Islet precursor cell (in vitro differentiated cells): ENCODE measurements around the gene PPFIA4.
A peak's percentile ranks its signal among the peaks of the same experiment; 100 is the strongest.
"Not testable (repeated sequence)": the region's sequence is repeated elsewhere in the genome, so short reads cannot be mapped to it uniquely, and the experiment has no call there.

Experiments
- DNase-seq: peaks from one replicate; pipeline ENCODE4 v3.0.0-alpha.2; 2018

The PPFIA4 gene

GRCh38 chr1:203017692-203018091, 8.6 kb upstream of the PPFIA4 start:
- no peak for DNase-seq

DNA sequence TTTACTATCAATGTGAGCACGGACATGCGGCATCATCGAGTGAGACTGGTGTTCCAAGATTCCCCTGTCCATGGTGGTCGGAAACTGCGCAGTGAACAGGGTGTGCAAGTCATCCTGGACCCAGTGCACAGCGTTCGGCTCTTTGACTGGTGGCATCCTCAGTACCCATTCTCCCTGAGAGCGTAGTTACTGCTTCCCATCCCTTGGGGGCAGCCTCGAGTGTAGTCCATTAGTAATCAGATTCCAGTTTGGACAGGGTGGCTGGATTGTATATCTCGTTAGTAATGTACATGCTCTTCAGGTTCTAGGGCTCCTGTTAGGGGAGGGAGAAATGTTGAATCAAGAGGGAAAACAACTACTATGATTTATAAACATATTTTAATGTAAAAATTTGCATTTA, 3.4 kb upstream of the PPFIA4 start:
- DNase-seq, result not testable (repeated sequence)

DNA sequence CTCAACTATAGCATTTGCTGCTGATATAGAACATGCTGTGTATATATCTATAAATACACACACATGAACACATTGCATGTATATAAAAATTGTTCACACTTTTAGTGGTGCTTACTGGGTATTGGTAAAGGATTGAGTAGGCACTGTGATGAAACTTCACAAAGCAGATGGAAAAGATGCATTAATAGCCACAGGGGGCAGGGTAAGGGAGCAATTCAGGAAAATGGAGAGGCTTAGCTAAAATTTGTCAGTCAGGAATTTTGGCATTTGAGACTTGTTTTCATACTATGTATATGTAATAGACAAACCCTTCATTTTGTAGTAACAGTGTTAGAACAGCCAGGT, 633 bp upstream of the PPFIA4 start:
- DNase-seq, result no peak

DNA sequence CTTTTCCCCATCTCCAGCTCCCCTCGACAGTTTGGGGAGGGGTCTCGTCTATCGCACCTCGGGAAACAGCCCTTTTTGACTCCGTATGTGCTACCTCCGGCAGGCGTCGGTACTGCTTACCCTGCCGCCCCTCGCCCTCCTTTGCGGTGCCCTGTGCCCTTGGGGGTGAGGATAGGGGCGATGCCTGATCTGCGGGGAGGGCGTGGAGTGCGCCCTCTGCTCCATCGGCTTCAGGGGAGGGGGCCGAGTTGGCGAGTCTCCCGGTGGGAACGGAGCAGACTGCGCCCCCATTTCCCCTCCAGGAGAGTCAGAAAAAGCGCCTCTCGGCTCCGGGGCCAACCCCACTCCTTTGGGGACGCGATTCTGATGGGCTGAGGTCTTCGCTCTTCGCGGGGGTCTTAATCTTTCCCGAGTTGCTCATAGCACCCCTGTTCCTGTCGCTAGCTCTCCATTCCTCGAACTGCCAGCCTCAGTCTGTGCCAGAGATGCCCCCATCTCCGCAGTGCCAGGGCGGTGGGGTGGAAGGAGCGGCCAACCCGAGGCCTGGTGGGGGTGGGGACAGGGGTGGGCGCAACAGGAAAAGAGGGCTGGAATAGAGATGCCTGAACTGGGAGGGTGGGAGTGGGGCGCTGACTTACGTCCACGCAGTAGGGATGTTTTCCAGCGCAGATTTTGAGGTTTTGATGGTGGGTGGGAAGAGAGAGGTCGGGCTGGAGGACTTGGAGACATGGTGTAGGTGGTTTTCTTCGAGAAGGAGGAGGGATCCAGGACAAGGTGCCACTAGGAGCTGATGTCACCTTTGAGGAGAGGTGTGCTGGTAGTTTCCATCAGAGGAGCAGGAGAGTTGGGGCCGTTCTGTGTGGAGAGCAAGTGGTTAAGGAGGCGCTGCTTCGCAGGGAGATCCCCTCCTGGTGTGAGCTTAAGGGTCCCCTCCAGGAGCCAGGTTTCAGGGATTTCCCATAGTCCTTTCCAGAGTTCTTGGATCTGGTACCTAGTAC, 674 bp downstream of the PPFIA4 start:
- DNase-seq, result no peak

GRCh38 chr1:203028067-203028783, 1.9 kb downstream of the PPFIA4 start:
- DNase-seq, result no peak

DNA sequence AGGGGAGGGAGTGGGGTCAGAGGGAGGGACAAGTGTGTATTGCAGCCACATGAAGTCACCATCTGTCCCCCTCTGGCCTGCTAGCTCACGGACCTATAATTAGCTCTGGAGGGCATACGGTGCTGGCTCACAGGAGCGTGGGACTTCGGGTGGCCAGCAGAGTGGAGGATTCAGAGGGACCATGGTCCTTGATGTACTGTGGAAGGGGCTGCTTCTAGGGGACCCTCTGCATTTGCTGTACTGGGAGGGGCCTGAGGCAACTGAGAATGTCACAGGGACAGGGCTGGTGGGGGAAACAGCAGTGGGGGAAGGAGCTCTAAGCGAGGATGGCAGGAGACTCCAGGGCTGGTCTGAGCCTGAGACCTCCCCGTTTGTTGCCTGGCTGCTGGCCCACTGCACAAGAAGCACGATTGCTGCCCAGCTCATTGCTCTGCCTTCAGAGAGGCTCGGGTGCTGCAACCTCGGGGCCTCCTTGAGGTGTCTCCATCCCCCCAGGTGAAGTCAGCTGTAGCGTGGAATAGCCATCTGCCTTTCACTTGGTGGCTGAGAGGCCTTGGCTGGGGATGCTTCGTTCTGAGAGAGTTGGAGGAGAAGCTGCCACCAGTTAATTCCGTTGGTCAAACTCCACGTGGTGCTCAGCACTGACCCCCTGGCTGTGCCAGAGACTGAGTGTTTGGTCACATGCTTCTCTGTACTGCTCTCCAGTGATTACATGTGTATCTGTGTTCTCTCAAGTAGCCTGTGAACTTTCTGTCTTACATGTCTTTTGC, 2.7 kb downstream of the PPFIA4 start:
- DNase-seq, result no peak

DNA sequence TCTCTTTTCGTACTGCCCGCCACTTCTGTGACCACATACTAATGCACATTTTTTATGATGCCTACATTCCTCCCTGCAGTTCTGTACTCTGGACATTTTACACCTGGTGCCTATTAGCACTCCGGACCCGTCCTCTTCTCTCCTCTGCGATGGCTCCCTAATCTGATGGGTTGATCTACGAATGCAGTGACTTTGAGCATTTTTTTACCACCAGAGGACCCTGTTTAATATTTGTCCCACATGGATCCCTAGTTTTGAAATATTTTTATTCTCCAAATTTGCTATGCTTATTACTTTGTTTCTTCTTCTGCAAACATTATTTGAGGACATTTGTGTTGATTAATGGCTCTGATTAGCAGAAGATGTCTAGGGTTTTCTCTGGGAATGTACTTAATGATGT, 5.2 kb downstream of the PPFIA4 start:
- no peak for DNase-seq

DNA sequence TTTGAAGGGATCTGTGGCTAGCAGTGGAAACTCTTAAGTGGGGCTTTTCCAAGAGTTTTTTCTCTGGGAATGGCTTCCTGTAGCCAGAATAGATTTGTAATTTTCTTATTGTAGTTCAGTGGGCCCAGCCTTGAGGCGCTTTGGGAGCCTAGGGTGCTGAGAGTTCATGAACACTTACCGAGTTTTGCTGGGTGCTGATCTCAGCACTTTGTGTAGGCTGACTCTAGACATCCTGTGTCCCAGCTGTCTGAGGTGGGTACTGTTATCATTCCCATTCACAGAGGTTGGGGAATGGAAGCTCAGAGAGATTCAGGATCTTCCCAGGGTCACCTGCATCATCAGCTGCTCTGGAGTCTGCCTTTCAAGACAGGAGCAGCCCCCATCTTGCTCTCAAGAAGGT, 7.0 kb downstream of the PPFIA4 start:
- no peak for DNase-seq

- no peak for DNase-seq
These were observed 7.6 kb downstream of the PPFIA4 start for GRCh38 chr1:203033917-203034316.

DNA sequence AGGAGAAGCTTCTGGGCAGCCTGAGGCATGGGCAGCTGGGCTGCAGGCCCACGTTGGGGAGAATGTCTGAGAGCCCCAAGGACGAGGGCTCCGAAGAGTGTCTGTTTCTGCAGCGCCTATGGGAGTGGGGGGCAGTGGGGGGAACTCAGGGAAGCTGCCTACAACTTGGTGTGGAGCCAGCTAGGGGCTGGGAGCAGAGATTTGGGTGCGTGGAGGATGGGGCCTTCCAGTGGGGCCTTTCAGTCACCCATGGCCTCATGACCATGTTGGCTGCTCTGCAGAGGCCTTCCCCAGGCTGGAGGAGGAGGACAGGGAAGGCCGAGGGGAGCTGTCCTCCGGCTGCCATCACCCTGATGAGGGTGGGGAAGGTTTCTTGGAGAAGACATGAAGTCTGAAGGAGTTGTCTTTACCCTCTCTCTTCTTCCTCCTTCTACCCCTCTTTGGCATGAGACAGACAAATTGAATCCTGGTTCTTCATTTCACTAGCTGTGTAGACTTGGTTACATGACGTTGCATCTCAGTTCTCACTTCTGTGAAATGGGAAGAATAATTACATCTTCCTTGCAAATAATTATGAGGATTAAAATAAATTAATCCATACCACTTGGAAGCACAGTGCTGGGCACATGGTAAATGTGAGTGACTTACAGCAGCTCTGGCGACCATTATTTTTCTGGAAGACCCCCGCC, 8.3 kb downstream of the PPFIA4 start:
- no peak for DNase-seq

DNA sequence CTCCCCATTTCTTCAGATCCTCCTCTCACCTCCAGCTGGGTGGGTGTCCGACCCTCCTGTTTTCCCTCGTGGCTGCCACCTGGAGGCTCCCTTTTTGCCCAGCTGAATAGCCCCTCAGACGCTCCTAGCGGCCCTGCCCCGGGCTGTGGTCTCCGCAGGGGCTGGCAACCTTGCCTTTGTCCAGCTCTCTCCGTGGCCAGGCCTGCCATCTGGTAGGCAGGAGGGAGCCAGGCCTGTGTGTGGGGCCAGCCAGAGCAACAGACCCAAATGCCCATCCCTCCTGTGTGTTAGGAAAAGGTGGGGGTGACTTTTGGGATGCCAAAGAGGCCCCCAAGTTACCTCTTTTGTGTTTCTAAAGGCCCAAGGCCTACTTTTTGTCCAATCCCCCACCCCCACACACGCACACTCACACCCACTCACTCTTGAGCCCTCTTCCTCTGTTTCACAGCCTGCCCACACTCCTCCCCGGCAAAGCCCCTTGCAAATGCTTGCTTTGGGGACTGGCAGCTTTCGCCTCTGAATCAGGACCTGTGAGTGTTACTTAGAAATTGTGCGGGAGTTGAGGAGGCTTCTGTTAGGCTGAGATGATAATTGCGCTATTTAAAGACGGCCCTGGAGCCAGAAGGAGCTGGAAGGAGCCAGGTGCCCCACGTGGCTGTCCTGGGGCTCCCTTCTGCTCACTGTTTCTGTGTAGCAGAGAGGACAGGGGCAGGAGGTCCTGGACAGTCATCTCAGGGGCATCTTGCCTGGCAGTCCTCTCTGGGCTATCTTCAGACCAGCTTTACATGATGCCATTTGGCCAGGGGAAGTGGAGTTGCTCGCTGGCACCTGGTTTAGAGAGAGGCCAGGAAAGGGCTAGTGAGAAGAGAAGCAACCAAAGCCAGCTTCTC, 9.1 kb downstream of the PPFIA4 start:
- DNase-seq, result no peak

GRCh38 chr1:203036135-203036534, 9.8 kb downstream of the PPFIA4 start:
- no peak for DNase-seq

DNA sequence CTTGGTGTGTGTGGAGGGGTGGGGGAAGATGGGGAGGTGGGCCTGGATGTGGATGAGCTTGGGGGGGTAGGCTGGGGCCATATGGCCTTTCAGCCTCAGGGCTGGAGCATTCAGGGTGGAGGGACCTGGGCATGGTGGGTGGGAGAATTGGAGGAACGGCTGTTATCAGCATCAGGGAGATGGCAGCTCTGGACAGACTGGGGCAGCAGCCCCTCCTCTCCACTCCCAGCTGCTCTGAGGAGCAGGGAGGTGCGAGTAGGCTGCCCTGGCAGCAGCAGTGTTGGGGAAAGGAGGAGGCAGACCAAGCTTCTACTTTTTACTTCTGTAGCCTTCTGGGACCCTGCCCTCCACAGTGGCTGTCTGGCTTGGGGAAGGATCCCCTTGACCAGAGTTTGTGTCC, 10.2 kb downstream of the PPFIA4 start:
- no peak for DNase-seq

GRCh38 chr1:203037509-203038190, 11.4 kb downstream of the PPFIA4 start:
- DNase-seq, result no peak

GRCh38 chr1:203038217-203038741, 12.0 kb downstream of the PPFIA4 start:
- DNase-seq, result no peak

DNA sequence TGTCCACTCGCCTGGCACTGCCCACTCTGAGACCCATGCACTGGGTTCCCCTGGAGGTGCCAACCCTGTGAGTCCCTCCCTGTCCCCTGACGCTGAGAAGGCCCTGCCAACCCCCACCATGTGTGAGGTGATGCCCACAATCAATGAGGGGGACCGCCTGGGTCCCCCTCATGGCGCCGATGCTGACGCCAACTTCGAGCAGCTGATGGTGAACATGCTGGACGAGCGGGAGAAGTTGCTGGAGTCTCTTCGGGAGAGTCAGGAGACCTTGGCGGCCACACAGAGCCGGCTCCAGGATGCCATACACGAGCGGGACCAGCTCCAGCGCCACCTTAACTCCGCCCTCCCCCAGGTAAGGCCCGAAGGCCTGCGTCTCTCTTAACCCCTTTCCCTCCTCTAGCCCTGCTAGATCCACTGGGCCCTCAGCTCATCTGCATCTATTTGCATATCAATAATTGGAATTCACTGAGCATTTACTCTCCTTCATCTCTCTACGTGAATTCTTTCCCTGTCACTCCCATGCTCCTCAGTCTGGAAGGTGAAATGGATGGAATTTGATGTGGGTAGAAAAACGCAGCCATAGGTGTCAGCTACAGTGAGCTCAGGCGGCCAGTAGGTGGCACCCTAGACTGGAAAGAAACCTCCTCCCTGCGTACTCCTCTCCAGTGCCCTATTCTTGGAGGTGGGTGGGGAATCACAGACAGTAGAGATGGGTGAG, 12.8 kb downstream of the PPFIA4 start:
- peak; percentile 85 for DNase-seq

GRCh38 chr1:203039609-203040512, 13.6 kb downstream of the PPFIA4 start:
- peak; percentile 83 for DNase-seq

- DNase-seq, result no peak
These were observed 14.4 kb downstream of the PPFIA4 start for GRCh38 chr1:203040513-203041275.
